Glomerular endothelial cell (primary cell): ENCODE results near the gene TRIM9. TPM values are rescaled to one million over a fixed set of nuclear protein-coding genes. Genes with fewer than 3 reads are reported as not detected.
"Not testable (repeated sequence)": the region's sequence is repeated elsewhere in the genome, so short reads cannot be mapped to it uniquely, and the experiment has no call there.

Source experiments
- DNase-seq: peaks from one replicate; pipeline ENCODE4 v3.0.0-alpha.2; 2011; ENCODE audit warnings: low read depth, low spot score; ENCODE audit errors: extremely low read depth
- total RNA-seq: library from RNA; depleted of rRNA; stranded (reverse); fragments of >200 nt; gene quantifications from 2 replicates; pipeline ENCODE4 v1.2.3, GENCODE V29; 2015

TRIM9 gene
- total RNA-seq, 1 donor from 2014 or later, result 0.06 TPM

DNA sequence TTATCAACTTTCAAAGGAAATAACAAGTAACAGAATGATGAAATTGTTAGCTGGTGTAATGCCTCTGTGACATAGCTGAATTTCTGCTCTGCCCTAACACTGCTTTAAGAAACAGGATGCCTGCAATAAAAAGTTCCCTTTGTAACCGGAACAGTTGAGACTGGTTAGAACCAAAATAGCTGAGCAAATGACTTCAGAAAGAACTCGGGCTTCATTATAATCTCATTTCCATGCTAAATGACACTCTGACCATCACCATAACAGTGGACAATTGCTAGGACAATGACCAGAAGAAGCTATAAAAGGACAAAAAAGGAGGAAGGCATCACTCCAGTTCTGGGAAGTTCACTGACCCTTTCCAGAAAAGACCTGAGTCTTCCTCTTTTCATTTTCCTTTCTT lies 127.1 kb downstream of the TRIM9 start:
- no peak for DNase-seq

- no peak for DNase-seq
Measured at GRCh38 chr14:50967103-50967502, 127.8 kb downstream of the TRIM9 start.

DNA sequence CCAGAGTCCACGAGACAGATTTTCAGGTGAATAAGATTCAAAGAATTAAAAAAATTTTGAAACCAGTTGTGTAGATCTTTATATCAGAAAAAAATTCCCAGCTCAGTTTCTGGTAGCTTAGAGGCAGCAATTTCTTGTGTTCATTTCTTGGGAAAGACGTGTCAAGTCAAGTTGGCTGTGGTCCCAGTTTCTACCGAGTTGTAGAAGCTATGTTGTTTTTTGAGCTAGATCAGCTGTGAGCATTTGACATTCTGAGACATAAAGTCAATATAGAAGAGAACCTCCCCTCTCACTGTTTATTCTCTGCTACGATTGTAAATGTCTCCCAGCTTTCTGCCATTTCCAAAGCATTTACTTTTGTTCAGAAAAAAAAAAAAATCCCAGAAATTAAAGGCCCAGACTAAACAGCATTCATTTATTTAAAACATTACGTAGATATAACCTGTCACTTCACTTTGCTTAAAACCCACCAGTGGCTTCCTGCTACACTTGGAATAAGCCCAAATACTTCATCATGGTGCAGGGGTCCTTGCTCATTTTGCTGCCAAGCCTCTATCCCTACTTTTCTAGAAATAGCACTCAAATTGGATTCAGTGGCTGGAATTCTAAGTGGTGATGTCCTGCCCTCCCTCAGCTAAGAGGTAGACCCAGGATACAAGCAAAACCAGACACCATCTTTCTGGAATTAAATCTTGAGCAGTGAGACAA lies 130.1 kb downstream of the TRIM9 start:
- DNase-seq, result peak; percentile 82

DNA sequence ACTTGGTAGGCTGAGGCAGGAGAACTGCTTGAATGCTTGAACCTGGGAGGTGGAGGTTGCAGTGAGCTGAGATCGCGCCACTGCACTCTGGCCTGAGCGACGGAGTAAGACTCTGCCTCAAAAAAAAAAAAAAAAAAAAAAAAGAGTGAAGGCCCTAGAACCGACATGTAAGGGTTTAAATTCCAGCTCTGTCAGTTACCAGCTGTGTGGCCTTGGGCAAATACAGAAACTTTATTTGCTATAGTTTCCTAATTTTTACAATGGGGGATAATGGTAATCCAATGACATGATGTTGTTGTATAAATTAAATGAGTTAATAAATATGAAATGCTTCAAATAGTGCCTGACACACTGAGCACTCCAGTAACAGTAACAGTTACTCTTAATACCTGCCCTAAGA lies 131.0 kb downstream of the TRIM9 start:
- no peak for DNase-seq

- peak; percentile 82 for DNase-seq
Measured at GRCh38 chr14:50961605-50962221, 133.2 kb downstream of the TRIM9 start.

- DNase-seq, result no peak
Measured at GRCh38 chr14:50957296-50957695, 137.6 kb downstream of the TRIM9 start.

- not testable (repeated sequence) for DNase-seq
Measured at GRCh38 chr14:50956421-50956820, 138.5 kb downstream of the TRIM9 start.

DNA sequence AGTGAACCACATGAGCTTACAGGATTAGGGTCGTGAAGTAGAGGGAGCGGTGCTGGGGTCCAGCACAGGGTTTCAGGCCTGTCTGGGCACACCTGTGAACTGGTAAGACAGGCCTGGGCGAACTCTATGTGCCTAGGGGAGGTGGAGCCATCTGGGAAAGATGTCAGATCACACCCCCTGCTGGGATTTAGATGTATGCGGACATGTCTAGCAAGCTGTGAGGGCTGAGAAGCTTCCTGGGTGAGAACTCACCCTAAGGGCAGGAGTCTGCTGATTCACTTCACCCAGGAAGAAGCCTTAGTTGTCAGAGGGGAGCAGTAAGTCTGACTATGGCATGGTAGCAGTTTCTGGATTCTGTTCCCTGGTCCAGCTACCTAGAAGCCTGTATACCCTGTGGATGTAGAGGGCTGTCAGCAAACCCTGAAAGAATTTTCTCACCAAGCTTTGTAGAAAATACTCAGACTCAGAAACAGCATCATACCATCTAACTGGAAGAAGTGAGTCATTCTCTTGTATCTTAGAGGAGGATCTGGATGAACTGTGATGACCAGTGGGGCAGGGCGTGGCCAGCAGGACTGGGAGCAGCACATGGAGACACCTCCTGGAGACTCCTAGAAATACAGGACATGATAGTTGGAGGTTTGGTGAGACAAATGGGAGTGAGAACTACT lies 139.4 kb downstream of the TRIM9 start:
- no peak for DNase-seq

- DNase-seq, result peak; percentile 77
Measured at GRCh38 chr14:50954811-50955372, 140.0 kb downstream of the TRIM9 start.

DNA sequence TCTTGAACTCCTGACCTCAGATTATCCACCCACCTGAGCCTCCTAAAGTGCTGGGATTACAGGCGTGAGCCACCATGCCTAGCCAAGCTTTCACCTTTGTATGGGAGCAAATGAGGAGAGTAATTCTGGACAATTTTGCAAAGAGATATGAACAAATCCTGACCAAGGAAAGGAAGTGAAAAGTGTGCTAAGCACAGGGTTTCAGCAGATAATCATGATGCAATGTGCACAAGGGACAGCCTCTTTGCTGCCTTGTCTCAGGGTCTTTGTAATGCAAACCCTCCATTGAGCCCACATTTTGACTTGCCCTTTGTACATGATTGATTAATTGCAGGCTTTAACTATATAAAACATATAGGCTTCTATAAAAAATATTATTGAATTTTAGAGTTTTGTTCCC lies 141.4 kb downstream of the TRIM9 start:
- no peak for DNase-seq

DNA sequence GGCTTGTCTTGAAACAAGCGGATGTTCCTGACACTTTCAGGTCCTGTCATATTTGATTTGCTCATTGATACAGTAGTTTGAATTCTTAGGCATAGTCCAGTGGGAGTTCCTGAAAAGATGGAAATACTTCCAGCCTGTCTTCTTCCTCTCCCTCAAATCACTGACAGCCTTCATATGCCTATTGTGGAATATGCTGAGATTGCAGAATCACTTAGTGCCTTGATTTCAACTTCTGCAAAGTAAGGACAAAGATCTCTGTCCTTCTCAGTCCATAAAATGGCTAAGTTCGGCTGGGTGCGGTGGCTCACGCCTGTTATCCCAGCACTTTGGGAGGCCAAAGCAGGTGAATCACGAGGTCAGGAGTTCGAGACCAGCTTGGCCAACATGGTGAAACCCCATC lies 143.9 kb downstream of the TRIM9 start:
- no peak for DNase-seq

DNA sequence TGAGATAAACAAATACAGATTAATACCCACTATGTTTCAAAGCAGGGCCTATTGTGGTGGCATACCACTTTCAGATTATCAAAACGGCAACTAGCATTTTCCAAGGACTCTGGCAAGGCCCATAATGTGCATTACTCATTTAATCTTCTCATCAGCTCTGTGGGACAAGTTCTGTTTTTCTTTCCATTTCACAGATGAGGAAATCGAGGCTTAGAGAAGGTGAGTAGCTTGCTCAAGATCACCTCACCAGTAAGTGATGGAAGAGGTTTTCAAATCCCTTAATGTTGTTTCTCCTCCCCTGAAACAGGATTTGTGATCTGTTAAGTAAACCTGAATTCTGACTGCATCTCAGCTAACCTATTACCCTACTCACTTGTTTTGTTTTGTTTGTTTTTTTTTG lies 146.7 kb downstream of the TRIM9 start:
- no peak for DNase-seq

- no peak for DNase-seq
Measured at GRCh38 chr14:50947446-50947845, 147.5 kb downstream of the TRIM9 start.

- no peak for DNase-seq
Measured at GRCh38 chr14:50946234-50946935, 148.5 kb downstream of the TRIM9 start.

DNA sequence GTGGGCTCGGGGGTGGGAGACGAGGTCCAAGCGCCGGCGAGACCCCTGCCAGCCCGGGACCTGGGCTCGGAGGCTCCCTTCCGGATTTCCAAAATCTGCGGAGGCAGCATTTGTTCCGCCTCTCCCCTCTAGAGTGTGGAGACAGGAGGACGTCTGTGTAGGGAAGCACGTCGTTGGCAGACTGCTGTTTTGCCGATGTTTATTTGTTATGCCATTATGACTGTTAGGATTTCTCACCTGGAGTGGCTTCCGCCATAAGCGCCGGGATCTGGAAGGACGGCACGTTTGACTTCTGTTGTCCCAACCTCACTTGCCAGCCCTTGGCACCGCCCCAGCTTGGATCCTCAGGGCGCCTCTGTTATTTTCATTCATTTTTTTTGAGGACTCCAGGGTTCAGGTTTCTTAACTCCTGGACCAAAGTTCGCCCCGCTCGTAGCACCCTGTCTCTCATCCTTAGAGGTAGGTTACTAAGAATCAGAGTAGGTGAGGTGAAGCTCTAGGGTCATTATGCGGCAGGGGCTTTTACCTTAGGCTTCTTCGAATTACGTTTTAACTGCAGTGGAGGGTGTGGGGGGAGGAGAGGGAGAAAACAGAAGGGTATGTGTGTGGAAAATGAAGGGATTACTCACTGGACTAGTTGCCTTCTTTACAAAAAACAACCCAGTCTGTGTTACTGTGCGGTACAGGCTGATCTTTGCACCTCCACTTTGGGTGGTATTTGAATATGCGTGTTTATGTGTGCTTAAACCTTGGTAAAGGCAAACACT lies 150.1 kb downstream of the TRIM9 start:
- DNase-seq, result no peak

DNA sequence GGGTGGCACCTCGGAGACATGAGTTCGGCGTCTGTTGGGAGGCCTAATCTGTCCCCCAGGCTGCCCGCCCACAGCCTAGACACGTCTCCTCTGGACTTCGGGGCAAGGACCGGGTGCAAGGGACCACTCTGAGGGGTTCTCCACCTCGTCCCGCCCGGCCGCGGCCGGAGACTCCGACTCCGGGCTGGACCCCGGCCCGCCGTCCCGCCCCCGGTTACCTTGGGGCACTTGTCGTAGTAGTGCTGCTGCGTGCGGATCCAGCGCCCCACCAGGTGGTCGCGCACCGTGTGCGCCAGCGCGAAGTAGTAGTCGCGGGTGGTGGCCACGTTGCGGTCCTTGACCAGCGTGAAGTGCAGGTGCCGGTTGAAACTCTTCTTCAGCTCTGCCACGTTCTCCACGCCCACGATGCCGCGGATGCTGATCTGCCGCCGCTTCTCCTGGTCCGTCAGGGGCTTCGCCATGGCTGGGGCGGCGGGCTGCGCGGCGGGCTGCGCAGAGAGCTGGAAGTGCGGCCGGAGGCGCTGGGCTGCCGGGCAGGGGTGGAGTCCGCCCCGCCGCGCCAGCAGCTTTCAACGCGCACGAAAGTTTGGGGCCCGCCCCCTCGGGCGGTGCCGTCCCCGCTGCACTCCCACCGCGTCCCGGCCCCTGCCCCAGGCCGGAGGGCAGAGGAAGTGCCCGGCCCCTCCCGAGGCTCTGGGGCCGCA lies 150.8 kb downstream of the TRIM9 start, which contains the start of gene PYGL:
Gene PYGL (minus strand): TSS at position 541 of the 704 bp plus-strand sequence. CDS start 80 bp downstream, at position 461.
- no peak for DNase-seq

DNA sequence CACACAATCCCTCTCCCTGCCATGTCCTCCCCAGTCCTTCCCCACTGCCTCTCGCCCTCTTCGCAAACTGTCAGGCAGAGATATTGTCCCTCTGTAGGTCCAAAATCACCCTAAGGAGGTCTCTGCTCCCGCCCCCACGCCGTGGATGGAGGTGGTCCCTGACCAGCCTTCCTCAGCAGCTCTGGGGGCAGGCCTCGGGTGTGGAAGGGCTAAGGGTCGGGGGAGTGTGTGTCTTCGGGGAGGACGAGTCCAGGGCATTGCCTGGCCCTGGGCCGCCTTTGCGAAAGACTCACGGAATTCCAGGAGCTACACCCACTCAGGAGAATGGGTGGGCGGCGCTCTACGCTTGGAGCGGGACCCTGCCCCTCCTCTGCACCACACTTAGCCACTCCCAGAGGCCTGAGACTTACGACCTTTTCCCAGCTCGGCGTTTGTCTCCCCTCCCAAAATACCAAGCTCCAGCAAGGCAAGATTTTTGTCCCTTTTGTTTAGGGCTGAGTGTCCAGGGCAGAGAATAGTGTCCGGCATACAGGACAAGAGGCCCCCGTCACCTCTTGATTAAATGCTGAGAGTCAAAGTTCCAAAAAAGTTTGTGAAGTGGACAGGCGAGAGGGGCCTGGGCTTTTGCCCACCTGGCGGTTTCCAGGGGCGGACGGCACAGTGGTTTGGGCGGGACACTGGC lies 151.5 kb downstream of the TRIM9 start:
- no peak for DNase-seq

DNA sequence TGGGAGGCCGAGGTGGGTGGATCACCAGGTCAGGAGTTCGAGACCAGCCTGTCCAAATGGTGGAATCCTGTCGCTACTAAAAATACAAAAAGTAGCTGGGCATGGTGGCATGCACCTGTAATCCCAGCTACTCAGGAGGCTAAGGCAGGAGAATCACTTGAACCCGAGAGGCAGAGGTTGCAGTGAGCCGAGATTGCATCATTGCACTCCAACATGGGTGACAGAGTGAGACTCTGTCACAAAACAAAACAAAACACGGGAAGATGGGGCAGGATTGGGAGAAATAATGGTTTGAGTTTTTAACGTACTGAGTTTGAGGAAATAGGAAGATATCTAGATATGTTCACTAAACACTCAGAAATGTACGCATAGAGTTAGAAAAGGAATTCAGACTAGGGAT lies 153.3 kb downstream of the TRIM9 start:
- not testable (repeated sequence) for DNase-seq

DNA sequence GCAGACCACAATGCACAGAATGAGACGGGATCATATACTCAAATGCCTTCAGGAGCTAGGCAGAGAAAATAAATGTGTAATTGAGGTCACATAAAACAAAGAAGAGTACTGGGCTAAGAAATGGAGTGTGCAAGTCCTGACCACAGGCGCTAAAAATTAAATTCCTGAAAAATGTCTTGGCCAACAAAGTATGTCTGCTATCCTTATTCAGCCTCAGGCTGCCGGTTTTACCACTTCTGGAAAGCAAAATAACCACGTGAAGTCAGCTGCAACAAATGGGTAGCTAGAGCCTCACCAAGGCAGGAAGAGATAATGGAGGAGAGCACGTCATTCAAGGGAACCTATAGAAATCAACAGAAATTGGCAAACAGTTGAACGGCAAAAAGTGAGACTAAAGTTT lies 153.8 kb downstream of the TRIM9 start:
- DNase-seq, result no peak
